Astrocyte of the spinal cord (primary cell): ENCODE data around the gene RECQL.
A peak's percentile ranks its signal among the peaks of the same experiment; 100 is the strongest.

Source experiments
- DNase-seq: peaks from one replicate; pipeline ENCODE4 v3.0.0; 2011; ENCODE audit warnings: low read depth, low spot score
- H3K4me3 ChIP-seq: 2 replicates; pipeline ENCODE4 v1.5.1; 2011; ENCODE audit warnings: low read depth, mild to moderate bottlenecking, low read length, moderate library complexity
- CTCF ChIP-seq: IDR thresholded peaks from 2 replicates; pipeline ENCODE4 v1.5.1; 2012; ENCODE audit warnings: low read depth, mild to moderate bottlenecking, low read length, inconsistent platforms
- in situ Hi-C: cut with HindIII; loops from 2 replicates; pipeline ENCODE4 v1.10.0; 2017; ENCODE audit warnings: low sequenced_read_pairs

The RECQL gene

GRCh38 chr12:21509768-21510167, 8.3 kb upstream of the RECQL start:
- TF ChIP-seq CTCF, result no peak
- in situ Hi-C loops, result no loop called here
- DNase-seq, result no peak
- H3K4me3 ChIP-seq, result no peak overlapping the region

GRCh38 chr12:21507849-21508248, 6.4 kb upstream of the RECQL start:
- no peak for TF ChIP-seq CTCF
- in situ Hi-C loops, result no loop called here
- no peak overlapping the region for H3K4me3 ChIP-seq
- DNase-seq, result no peak

- DNase-seq, result no peak
- no peak for TF ChIP-seq CTCF
- H3K4me3 ChIP-seq, result no peak overlapping the region
- in situ Hi-C loops, result no loop called here
Observed at GRCh38 chr12:21505888-21506287, 4.5 kb upstream of the RECQL start.

- H3K4me3 ChIP-seq, result peak overlapping the region; percentile 80
- no peak for TF ChIP-seq CTCF
- no peak for DNase-seq
- in situ Hi-C loops, result no loop called here
Observed at GRCh38 chr12:21502872-21503271, 1.4 kb upstream of the RECQL start.

GRCh38 chr12:21502164-21502496, 695 bp upstream of the RECQL start:
- TF ChIP-seq CTCF, result no peak
- in situ Hi-C loops, result no loop called here
- peak; percentile 36 for DNase-seq
- peak overlapping the region; percentile 80 for H3K4me3 ChIP-seq

- in situ Hi-C loops, result no loop called here
- peak overlapping the region; percentile 80 for H3K4me3 ChIP-seq
- TF ChIP-seq CTCF, result no peak
- no peak for DNase-seq
Observed at GRCh38 chr12:21500786-21501257, 613 bp downstream of the RECQL start.

- DNase-seq, result no peak
- no peak for TF ChIP-seq CTCF
- peak overlapping the region; percentile 80 for H3K4me3 ChIP-seq
- in situ Hi-C loops, result no loop called here
Observed at GRCh38 chr12:21499765-21500164, 1.7 kb downstream of the RECQL start.
